ENCODE measurements around the gene APBA2.

APBA2 gene

GRCh38 chr15:29058903-29059539 lies 173.2 kb downstream of the APBA2 start:
- no peak for DNase-seq (ENCODE audit: low spot score)

DNA sequence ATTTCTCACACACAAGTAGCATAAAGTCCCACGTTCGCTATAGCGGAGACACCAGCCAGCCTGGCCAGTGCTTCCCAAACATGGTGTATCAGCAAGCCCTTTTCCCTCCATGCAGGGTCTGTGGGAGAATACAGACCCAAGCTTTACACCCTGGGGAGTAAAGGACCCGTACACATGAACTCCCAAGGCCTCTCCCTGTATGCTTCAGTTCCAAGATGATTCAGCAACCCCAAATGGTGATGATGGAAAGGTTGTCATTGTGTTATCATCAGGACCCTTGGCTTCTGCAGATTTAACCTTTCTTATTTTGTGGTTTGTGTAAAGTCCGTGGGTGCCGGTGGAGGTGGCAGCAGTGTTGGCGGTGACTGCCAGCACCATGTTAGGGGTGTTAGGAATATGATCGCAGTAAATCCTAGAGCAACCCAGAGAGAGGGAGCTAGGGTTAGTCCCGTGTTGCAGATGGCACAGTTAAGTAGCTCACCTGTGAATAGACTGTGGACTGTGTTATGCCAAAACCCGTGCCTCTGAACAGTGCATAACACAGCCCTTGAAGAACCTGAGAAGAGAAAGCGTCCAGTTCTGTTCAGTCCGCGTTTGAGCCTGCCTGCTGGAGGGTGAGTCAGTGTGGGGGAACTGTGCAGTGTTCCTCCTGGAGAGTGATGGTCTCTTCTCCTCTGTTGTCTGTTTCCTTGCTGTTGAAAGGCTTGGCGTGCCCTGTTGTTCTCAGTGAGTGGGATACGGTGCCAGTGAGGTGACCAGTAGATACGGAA lies 174.3 kb downstream of the APBA2 start:
- no peak for DNase-seq (ENCODE audit: low spot score)

- DNase-seq (ENCODE audit: low spot score), result no peak
These were observed 176.0 kb downstream of the APBA2 start for GRCh38 chr15:29061746-29062145.

- no peak for DNase-seq (ENCODE audit: low spot score)
These were observed 176.4 kb downstream of the APBA2 start for GRCh38 chr15:29062179-29062591.

DNA sequence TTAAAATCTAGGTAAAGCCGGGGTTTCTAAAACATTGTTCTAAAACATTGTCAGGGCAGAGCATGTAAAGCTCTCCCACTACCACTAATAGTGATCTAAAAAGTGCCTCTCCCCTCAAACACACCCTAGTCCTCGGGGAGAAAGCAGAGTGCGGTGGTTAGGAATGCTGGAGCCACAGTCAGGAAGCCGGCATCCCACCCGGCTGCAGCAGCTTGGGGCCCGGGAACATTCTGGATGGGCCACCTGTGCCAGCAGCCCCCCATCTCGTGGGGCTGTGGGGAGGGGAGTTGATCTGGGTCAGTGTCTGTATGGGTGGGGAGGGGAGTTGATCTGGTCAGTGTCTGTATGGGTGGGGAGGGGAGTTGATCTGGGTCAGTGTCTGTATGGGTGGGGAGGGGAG lies 176.9 kb downstream of the APBA2 start:
- no peak for DNase-seq (ENCODE audit: low spot score)

- DNase-seq (ENCODE audit: low spot score), result no peak
These were observed 177.9 kb downstream of the APBA2 start for GRCh38 chr15:29063646-29064045.

DNA sequence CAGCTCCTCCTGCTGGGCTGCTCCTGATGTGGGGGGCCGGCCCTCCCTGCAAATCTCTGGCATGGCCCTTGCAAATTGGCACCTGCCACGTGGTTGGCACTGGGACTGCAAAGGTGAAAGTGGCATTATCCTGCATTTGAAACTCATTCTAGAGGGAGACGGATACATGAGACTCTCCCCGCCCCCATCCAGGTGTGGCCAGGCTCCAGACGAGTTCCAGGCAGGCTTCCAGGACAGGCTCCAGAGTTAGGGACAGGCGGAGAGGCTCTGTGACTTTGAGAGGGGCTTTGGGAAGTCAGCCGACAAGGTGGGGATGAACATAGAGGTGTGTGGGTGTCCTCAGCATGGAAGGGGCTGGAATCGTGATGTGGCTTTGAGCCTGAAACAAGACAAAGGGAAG lies 178.5 kb downstream of the APBA2 start:
- DNase-seq (ENCODE audit: low spot score), result no peak

GRCh38 chr15:29064731-29065130 lies 179.0 kb downstream of the APBA2 start:
- no peak for DNase-seq (ENCODE audit: low spot score)

DNA sequence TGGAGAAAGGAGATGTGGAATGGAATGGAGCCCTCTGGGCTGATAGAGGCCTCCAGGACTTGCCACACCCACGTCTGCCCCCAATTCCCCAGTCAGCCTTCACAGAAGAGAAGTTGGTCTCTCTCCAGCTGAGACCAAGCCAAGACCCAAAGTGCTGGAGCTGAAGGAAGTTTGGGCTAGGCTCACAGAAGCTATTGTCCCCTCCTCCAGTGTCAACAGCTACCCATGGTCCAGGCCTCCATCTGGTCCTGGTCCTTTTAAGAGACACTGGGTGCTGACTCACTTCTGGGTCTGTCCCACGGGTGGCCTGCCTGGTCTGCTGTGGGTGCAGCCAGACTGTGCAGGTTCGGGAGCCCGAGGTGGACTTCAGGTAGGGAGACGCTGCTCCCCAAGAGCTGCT lies 179.8 kb downstream of the APBA2 start:
- no peak for DNase-seq (ENCODE audit: low spot score)

- DNase-seq (ENCODE audit: low spot score), result no peak
These were observed 180.5 kb downstream of the APBA2 start for GRCh38 chr15:29066310-29066709.

DNA sequence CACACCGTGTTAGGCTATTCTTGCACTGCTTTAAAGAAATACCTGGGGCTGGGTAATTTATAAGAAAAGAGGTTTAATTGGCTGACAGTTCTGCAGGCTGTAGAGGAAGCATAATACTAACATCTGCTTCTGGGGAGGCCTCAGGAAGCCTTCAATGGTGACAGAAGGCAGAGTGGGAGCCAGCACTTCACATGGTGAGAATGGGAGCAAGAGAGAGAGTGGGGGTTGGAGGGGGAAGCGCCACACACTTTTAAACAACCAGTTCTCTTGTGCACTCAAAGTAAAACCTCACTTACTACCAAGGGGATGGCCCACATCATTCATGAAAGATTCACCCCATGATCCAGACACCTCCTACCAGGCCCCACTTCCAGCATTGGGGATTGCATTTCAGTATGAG lies 181.1 kb downstream of the APBA2 start:
- no peak for DNase-seq (ENCODE audit: low spot score)

DNA sequence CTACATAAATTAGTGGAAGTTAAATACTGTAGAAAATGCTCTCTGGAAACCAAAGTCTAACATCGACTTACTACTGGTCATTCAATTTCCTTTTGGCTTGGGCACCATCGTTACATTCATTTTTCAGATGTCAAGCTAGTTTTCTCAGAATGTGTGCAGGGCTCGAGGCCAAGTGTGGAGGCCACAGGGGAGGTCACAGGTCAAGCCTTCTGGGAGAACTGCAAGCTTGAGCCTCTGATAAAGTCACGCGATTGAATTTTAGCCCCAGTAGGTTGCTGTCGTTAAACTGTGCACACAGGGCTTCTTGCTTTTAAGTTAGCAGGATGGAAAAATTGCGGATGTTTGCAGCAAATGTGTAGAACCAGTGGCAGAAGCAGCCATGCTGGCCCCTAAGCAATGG lies 182.2 kb downstream of the APBA2 start:
- DNase-seq (ENCODE audit: low spot score), result no peak

GRCh38 chr15:29070471-29071231 lies 184.9 kb downstream of the APBA2 start:
- no peak for DNase-seq (ENCODE audit: low spot score)

- no peak for DNase-seq (ENCODE audit: low spot score)
These were observed 185.6 kb downstream of the APBA2 start for GRCh38 chr15:29071232-29071881.

GRCh38 chr15:29071882-29072273 lies 186.1 kb downstream of the APBA2 start:
- no peak for DNase-seq (ENCODE audit: low spot score)

GRCh38 chr15:29072444-29072843 lies 186.7 kb downstream of the APBA2 start:
- no peak for DNase-seq (ENCODE audit: low spot score)

DNA sequence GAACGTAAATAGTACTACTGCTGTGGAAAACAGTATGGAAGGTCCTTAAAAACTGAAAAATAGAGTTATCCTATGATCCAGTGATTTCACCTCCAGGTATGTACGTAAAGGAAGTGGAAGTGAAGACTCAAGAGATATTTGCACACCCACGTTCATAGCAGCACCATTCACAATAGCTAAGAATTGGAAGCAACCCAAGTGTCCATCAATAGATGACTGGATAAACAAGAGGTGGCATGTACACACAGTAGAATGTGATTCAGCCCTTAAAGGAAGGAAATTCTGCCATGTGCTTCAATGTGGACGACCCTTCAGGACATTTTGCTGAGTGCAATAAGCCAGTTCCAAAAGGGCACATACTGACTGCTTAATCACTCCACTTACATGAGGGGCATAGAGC lies 188.3 kb downstream of the APBA2 start:
- no peak for DNase-seq (ENCODE audit: low spot score)

DNA sequence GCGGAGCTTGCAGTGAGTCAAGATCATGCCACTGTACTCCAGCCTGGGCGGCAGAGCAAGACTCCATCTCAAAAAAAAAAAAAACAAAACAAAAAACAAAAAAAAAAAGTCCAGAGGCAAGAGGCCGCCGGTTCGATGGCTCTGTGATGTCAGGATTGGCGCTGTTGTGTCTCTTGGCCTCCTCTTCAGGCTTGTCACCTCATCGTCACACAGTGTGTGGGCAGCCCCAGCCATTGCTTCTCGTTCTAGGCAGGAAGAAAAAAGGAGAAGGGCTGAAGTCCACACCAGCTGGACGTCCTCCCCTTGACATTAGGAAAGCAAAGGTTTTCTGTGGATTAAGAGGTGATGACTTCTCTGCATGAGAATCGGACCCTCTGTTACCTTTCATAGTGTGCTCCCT lies 192.8 kb downstream of the APBA2 start:
- DNase-seq (ENCODE audit: low spot score), result no peak

- no peak for DNase-seq (ENCODE audit: low spot score)
These were observed 193.7 kb downstream of the APBA2 start for GRCh38 chr15:29079479-29079878.

- no peak for DNase-seq (ENCODE audit: low spot score)
These were observed 196.0 kb downstream of the APBA2 start for GRCh38 chr15:29081781-29082180.

GRCh38 chr15:29083161-29083560 lies 197.4 kb downstream of the APBA2 start:
- DNase-seq (ENCODE audit: low spot score), result no peak

DNA sequence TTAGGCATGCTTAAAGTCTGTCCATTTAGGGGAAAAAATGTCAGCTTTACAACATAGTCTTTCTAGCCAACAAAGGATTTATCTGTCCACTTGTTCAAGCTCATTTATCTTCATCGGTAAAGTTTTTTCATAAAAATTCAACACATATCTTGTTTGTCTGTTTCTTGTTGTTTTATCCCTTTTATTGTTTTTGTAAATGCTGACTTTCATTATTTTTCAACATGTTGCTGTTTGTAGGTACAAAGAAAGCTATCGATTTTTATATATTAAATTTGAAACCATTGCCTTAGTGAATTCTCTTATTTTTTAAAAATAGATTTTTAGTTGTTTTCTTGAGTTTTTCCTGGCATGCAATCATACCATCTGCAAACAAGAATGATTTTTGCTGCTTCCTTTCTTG lies 198.1 kb downstream of the APBA2 start:
- no peak for DNase-seq (ENCODE audit: low spot score)

GRCh38 chr15:29086001-29086400 lies 200.2 kb downstream of the APBA2 start:
- DNase-seq (ENCODE audit: low spot score), result no peak
